ENCODE results near the gene SH3RF2. TPM values are rescaled to one million over a fixed set of nuclear protein-coding genes. Genes with fewer than 3 reads are reported as not detected.

Gene SH3RF2
- total RNA-seq, 1 donor from 2014 or later: 1.6 TPM

DNA sequence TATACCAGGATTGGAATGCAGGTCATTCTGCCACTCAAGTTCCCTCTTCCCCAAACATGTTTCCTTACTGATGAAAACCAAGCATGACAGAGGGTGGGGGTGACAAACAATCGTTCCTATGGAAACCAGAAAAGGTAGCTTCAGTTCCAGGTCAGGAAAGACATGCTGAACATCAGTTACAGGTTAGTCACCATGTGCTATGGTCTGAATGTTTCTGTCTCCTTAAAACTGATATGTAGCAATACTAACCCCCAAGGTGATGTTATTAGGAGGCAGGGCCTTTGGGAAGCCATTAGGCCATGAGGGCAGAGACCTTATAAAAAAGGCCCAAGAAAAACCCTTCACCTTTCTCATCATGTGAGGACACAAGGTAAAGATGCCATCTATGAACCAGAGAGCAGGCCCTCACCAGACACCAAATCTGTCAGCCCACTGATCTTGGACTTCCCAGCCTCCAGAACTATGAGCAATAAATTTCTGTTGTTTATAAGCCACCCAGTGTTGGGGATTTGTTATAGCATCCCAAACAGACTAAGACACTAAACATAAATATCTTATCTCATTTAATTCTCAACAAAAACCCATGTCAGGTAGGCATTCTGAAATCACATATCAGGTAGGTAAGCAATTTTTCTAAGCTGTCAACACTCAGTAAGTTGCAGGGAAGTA is 15.7 kb upstream of the SH3RF2 start:
- no peak for DNase-seq (ENCODE audit: low spot score)

DNA sequence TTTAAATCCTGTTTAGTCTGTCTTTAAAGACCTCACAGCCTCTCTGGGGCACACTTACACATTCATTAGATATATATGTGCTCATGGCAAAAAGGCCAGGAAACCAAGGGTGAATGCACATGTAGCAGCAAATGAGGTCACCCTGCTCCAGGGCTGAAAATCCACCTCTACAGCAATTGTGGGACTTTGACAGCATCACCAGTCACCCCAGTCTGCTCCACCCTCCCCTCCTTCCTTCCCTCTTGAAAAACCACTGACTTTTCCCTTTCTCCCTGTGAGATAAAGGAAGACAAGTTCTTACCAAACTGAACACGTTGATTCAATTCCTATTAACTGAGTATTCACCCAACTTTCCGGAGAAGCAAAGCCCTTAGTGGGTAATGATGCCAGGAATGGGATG is 15.2 kb upstream of the SH3RF2 start:
- DNase-seq (ENCODE audit: low spot score): no peak

DNA sequence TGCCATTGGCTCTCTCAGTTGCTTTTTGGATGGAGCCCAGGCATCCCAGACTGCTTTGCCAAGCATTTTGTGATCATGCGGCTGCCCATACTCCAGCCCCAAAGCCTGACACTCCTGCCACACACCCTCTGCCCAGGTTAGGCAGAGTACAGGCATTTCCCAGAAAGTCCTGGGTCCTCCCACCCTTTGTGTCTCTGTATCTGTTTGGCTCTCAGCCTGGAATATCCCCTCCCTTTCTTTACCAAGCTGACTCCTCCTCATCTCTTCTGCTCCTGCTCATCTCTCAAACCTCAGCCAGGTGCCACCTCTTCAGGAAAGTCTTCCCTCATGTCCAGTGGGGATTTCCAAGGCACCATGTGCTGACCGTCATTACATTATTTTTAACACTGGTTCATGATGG is 14.3 kb upstream of the SH3RF2 start:
- no peak for DNase-seq (ENCODE audit: low spot score)

DNA sequence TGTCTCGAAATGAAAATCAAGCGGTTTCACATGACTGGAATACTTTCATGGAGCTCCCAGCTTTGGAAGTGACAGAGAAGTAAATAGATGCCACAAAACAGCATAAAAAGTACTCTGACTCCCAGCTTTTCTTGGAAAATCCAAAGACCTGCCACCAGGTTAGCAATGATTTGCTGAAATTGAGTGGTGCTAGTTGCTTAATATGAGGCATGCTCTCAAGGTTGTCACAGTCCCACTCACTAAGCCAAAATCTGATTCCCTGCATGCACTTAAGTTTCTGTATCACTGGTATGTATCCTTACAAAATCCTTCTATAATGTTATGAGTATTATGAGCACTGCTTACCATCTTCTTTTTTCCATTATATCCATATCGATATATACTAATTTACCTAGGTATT is 13.0 kb upstream of the SH3RF2 start:
- no peak for DNase-seq (ENCODE audit: low spot score)

DNA sequence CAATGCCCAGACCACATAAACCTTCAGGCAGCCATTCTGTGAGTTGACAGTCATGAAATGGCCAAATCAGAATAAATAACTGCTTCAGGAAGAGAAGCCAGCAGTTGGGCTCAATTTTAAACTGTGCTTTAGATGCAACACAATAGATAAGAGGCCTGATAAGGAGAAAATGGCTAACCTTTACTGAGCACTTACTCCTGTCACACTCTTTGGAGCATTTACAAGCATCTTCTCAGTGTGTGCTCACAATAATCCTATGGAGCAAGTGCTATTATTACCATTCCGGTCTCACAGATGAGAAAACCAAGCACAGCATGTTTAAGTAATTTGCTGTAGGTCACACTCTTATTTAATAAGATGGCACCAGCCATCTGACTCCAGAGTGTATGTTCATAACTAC is 11.5 kb upstream of the SH3RF2 start:
- no peak for DNase-seq (ENCODE audit: low spot score)

DNA sequence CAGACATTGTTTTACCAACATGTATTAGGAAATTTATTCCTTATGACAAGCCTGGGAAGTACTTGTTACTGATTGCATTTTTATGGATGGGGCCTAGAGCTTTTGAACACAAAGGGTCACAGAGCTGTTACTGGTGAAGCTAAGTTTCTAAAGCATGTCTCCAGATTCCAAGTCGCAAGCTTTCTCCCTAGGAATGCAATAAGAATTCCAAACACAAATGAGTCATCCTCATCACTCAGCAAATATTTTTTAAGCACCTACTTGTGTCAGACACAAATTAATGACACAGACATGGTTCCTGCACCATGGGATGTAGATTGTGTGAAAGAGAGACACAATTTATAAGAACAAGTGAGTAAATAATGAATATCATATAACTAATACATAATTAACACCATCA is 11.0 kb upstream of the SH3RF2 start:
- no peak for DNase-seq (ENCODE audit: low spot score)

DNA sequence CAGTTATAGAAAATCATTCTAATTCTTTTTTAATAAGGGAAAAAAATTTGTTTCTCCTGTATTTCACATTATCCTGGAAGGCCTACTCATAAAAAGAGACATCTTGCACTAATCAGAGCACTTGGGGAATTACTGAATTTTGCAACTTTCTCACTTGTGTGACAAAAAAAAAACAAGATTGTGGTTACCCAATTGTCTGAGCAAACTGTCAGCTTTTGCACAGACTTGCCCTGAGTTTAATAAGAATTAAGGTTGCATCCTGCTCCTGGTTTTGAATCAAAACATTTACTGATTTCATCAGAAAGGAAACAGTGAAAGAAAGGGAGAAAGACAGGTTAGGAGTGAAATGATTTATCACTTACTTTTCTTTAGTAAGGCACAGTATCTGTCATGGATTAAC is 10.6 kb upstream of the SH3RF2 start:
- no peak for DNase-seq (ENCODE audit: low spot score)

DNA sequence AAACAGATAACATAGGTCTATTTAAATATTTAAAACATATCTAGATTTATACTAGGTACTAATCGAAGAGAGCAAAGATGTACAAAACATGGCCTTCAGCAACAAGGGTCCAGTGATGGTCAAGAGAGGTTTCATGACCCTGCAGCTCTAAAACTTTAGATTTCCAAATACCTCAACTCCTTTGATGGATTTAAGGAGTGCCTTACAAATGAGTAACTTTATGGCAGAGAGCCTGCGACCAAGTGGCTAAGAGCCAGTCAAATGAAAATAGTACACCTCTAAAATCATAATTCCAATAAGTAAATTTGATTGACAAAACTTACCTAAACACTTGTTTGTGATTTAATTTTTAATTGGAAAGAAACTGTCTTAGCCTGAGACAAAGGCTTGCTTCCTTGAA is 4.7 kb upstream of the SH3RF2 start:
- DNase-seq (ENCODE audit: low spot score): no peak

DNA sequence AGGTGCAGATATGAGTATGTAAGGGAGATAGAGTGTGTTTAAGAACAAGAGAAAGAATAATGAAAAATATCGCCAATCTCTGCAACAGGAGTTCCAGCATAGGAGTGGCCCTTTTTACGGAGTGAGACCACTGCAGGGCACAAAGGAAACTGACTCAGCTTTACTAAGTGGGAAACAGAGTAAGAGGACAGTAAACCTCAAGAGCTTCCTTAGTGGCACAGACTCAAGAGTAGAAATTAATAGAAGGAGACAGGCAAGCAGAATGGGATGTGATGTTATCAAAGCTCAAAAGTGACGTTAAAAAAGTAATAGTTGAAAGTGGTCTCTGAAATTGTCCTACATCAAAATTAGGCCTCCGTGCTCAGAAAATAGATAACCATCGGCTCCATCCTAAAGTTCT is 2.1 kb upstream of the SH3RF2 start:
- DNase-seq (ENCODE audit: low spot score): no peak

DNA sequence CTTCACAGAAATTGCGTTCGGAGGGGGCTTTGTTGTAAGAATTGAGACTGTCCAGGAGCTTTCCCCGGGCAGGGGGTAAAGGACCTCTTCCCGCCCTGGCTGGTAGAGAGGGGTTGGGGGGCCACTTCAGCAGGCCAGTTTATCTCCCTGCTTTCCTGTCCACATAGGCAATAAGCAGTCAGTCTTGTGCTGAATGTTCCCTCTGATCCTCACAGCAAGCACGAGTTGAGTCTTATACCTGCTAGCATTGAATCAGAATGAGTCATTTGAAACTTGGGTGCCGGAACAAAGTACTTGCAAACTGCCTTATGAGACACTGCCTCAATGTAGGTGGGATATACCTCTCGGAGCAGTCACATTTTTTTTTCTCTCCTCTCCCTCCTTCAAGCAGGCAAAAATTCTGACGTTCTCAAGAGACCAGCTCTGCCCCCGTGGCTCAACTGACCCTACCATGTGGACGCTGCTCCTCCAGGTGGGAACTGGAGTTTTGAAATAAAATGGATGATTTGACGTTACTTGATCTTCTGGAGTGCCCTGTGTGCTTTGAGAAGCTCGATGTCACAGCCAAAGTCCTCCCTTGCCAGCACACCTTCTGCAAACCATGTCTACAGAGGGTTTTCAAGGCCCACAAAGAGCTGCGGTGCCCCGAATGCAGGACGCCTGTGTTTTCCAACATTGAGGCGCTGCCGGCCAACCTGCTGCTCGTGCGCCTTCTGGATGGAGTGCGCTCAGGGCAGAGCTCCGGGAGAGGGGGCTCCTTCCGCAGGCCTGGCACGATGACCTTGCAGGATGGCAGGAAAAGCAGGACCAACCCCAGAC is 1.3 kb downstream of the SH3RF2 start:
- DNase-seq (ENCODE audit: low spot score): no peak

DNA sequence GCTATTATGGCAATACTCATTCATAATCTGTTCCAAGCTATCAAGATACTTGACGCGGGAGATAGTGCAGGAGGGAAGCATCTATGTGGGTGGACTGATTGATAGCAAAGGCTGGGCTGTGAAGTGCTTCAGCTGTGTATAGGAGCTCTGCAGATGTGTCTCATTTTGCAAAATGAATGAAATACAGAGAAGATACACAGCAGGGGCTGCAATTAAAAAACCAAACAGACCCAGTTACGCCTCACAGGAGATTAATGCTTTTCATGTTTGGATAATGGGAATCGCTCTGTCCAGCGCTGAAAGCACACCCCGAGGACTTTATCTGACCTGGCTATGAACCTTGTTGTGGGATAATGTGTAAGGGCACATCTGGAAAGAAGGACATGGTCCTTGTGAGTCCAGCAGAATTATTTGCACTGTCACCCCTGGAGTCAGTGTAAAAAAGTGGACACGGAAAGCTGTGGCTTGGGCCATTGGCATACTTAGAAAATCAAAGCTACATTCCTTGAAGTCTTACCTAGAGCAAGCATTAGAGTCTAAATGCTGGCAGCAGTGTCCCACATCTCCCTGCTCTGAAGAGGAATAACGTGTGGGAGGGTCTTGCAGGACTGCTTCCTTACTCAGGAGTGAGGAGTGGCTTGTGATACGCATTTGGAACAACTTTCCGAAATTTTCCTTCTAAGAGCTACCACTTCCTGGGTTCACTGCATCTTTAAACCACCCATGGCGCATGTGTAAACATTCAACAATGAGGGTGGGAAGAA is 2.6 kb downstream of the SH3RF2 start:
- DNase-seq (ENCODE audit: low spot score): no peak

DNA sequence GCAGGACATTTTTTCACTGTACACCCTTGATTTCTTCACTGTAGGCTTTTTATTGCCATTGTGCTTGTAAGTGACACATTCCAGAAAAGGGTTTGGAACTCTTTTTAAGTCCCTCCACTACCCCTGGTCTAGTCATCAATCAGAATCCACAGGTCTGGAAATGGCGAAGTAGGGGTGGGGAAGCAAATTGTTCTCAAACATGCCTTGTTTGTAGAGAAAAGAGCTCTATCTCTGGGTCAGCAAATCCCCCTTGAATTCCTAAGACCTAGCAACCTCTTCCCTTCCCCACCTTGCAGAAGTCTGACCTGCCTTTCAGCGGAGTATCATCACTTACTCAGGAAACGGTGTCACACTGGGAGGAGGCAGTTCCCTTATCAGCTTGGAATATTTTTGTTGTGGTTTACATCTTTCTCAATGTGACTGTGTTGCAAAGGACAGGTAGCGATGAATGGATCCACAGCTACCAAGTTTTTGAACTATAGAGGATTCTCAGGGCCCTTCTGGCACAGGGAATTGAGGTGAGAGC is 3.2 kb downstream of the SH3RF2 start:
- no peak for DNase-seq (ENCODE audit: low spot score)

DNA sequence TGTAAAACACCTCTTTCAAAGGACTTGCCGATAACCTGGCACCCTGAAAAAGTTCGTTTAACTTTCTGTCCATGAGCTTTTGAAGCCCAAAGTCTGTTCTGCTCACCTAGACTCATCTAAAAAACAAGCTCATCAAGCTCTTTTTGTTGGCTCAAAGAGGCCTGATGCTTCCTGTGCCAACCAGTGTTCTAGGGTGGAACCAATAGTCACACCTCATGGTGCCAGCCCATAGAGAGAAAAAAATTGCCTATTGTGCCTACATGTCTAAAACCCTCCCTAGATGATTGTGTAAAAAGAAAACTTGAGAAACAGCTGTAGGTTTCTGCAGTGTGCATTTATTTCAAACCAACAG is 4.7 kb downstream of the SH3RF2 start:
- DNase-seq (ENCODE audit: low spot score): no peak

DNA sequence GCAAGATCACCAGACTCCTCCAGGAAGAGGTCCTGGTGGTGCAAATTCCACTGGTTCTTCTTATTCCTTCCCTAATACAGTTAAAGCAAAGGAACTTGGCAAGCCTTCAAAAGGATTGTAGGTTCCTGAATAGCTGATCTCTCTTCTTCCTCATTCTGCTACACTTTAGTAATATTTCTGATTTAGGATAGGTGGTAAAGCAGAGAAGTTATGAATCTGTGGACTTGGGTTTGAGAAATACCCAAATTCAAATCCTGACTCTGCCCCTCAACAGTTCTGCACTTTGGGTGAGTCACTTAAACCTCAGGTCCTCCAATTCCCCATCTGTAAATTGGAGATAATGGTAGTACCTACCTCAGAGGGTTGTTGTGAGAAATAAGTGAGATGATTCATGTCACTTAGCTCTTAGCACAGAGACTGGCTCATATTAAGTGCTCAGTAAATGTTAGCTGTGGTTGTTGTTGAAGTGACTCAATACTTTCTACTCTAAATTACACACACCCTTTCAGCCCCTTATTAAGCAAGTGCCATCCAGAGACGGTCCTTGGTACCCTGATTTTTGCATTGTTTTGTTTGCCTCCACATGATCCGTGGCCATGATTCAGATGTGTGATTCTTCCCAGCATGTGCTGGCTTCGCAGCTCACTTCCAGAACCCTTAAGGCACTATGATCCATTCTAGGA is 5.2 kb downstream of the SH3RF2 start:
- DNase-seq (ENCODE audit: low spot score): no peak

DNA sequence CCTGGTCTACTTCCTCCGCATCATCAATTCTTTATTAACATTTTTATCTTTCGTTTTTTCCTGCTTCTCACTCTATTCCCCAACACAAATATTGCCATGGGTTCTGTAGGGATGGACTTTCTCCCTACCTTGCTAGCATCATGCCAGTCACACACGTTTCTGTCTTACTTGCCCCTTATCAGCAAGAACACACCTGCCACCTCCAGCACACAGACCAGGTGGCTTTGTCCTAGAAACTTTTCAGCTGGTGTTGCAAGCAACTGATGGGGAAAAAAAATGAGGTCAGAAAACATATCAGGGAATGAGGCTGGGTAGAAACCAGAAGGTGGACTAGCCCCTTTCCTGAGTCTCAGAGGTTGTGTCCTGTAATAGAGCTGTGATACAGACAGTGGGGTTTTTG is 5.8 kb downstream of the SH3RF2 start:
- DNase-seq (ENCODE audit: low spot score): no peak

DNA sequence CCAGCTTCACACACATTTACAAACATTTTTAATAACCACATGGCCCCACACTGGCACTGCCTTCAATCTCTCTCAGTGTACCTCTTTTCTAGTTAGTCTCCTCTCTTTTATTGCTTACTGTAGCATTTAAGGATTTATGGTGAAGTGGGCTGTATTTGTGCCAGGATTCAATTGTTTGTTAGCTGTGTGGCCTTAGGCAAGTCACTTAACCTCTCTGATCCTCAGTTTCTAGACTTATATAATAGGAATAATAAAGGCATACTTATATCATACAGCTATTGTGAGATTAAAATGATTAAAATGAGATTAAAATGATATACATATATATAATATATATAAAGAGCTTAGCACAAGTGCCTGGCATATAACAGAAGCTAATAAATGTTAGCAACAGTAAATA is 6.4 kb downstream of the SH3RF2 start:
- no peak for DNase-seq (ENCODE audit: low spot score)

DNA sequence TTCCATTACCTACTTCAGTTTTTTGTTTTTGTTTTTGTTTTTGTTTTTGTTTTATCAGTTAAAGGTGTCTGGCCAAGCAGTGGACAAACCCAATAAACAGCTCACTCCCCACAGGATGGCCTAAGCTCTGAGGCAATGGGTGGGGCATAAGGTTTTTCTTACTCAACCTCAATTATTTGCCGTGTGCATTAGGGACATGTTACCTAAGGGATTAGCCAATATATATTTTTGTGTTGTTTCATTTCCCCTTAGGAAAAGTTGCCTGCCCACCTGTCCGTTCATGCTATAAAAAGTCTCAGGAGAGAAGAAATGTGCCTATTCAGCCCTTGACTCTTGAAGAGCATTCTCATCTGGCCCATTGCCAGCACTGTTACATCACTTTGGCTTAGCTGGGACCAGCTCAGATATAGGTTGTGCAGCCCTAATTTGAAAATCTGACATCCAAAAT is 7.3 kb downstream of the SH3RF2 start:
- no peak for DNase-seq (ENCODE audit: low spot score)

DNA sequence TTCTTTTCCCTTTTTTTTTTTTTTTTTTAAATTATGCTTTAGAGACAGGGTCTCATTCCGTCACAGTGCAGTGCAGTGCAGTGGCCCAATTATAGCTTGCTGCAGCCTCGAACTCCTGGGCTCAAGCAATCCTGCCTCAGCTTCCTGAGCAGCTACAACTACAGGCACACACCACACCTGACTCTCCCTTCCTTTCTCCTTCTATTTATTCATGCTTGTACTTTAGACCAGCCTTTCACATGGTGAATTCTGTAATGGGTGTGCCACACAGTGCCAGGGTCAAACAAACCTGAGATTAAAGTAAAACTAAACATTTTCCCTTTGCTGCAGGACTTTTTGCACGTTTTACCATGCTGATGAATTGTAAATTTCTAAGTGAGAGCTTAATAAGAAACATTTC is 8.0 kb downstream of the SH3RF2 start:
- no peak for DNase-seq (ENCODE audit: low spot score)

DNA sequence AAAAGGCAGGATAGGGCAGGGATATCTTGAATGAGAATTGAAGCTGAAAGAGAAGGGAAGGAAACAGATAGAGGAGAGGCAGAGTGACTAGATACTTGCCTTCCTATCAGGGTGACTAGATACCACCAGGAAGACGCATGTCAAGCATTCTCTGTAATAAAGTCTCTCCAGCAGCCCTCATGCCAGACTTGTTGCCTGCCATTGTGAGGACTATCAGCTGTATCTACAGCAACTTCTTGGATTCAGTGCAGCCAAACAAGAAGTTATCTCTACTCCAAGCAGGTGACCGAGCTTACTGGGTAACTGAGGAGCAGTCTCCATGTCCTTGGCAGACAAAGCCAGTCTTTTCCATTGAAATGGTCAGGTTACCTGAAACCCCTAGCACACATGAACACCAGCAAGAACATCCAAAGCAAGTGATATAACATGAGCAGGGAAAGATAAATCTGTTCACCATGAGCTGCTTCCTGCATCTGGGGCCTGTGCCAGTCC is 9.3 kb downstream of the SH3RF2 start:
- DNase-seq (ENCODE audit: low spot score): no peak

DNA sequence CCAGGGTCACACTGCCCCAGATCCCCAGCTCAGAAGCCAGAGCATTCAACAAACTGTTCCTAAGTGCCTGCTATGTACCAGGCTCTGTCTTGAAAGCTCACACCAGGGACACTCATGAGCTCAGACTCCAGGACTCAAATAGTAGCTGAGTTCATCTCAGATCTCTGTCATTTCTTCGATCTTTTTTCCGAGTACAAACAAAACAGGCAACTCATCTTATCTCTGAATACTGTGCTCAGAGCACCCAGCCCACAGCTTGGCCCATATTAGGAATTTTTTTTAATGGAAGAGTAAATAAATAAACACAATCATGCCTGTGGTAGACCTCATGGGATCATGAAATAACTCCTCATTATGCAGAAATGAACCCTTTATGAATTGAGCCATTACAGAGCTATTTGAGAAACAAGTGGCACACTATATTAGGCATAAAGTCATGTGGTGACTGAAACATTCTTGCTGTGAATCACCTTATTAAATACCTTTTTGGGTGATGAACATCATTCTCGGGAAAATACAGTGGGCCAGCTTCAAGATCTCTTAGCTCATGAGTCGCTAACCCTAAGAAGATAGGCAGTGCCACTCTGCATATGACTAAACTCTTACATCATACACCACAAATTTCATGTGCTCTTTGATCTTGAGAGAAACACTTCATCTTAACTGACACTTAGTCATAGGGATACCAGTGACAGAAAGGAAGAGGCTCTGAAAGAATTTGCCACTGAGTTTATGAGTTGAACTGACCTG is 9.9 kb downstream of the SH3RF2 start:
- no peak for DNase-seq (ENCODE audit: low spot score)

DNA sequence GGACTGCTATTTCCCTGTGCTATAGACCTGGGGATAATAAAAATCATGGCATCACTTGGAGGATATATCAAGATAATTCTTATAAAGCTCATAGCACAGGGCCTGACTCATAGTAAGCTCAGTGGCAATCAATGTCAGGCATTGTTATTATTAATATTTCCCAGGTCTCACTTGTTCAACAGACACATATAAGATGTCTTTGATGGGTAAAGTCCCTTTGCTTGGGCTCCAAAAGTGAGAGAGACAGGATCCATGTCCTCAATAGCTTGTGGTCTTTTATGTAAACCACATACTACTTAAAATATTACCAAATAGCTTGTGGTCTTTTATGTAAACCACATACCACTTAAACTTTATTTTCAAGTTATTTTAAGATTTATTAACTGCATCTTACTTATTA is 11.2 kb downstream of the SH3RF2 start:
- no peak for DNase-seq (ENCODE audit: low spot score)
